ENCODE results near the gene JARID2. TPM values are rescaled to one million over a fixed set of nuclear protein-coding genes. Genes with fewer than 3 reads are reported as not detected.

The JARID2 gene
- total RNA-seq, 6 experiments from 2014 or later = 2.5 to 3.9 (median 3.0) TPM

- DNase-seq (no peak), ATAC-seq (no peak)
- Histone ChIP-seq H3K9me3 (no peaks in the 10 kb centered on the region), H3K27ac (no peak overlapping the region), H3K36me3 (no peaks in the 10 kb centered on the region), H3K4me3 (no peak overlapping the region), H3K27me3 (no peaks in the 10 kb centered on the region), H3K4me1 (peaks cover 0 to 3% (median under 1%) of the 10 kb centered on the region in 4 donors)
- no peak for TF ChIP-seq POLR2A (IDR thresholded peaks at IDR 0.05)
- TF ChIP-seq CTCF (IDR thresholded peaks at IDR 0.05) = no peak
- intact Hi-C loops (cut with DNase I) = no loop called here
Observed at GRCh38 chr6:15316754-15317153, 70.9 kb downstream of the JARID2 start.

- Histone ChIP-seq H3K4me3 (no peak overlapping the region), H3K27ac (no peak overlapping the region), H3K9me3 (no peaks in the 10 kb centered on the region), H3K4me1 (peaks cover 0 to 5% (median 0%) of the 10 kb centered on the region in 4 donors), H3K27me3 (no peaks in the 10 kb centered on the region), H3K36me3 (no peaks in the 10 kb centered on the region)
- ATAC-seq (no peak), DNase-seq (no peak)
- WGBS (ENCODE audit: insufficient coverage, low coverage, low lambda C conversion rate, missing lambda C conversion rate) = 90% methylated on average over 3 of the region's 4 CpGs
- intact Hi-C loops (cut with DNase I) = no loop called here
- no peak for TF ChIP-seq CTCF (IDR thresholded peaks at IDR 0.05)
- TF ChIP-seq POLR2A (IDR thresholded peaks at IDR 0.05) = no peak
Observed at GRCh38 chr6:15317251-15317650, 71.4 kb downstream of the JARID2 start.

GRCh38 chr6:15317934-15318902 is 72.3 kb downstream of the JARID2 start:
- Histone ChIP-seq H3K4me3 (no peak overlapping the region), H3K36me3 (no peaks in the 10 kb centered on the region), H3K4me1 (peaks cover 0 to 7% (median 0%) of the 10 kb centered on the region in 4 donors), H3K9me3 (no peaks in the 10 kb centered on the region), H3K27ac (no peak overlapping the region), H3K27me3 (no peaks in the 10 kb centered on the region)
- ATAC-seq (peak in 1 of 4 donors; percentile 23), DNase-seq (no peak)
- intact Hi-C loops (cut with DNase I) = no loop called here
- no peak for TF ChIP-seq POLR2A (IDR thresholded peaks at IDR 0.05)
- no peak for TF ChIP-seq CTCF (IDR thresholded peaks at IDR 0.05)
- 75% methylated on average over 9 of the region's 9 CpGs for WGBS (ENCODE audit: insufficient coverage, low coverage, low lambda C conversion rate, missing lambda C conversion rate)

- Histone ChIP-seq H3K4me3 (no peak overlapping the region), H3K9me3 (no peaks in the 10 kb centered on the region), H3K36me3 (no peaks in the 10 kb centered on the region), H3K27ac (no peak overlapping the region), H3K4me1 (peaks cover 0 to 10% (median 0%) of the 10 kb centered on the region in 4 donors), H3K27me3 (no peaks in the 10 kb centered on the region)
- no peak for TF ChIP-seq POLR2A (IDR thresholded peaks at IDR 0.05)
- no peak for TF ChIP-seq CTCF (IDR thresholded peaks at IDR 0.05)
- ATAC-seq (no peak), DNase-seq (no peak)
- intact Hi-C loops (cut with DNase I) = no loop called here
- WGBS (ENCODE audit: insufficient coverage, low coverage, low lambda C conversion rate, missing lambda C conversion rate) = 86% methylated on average over 3 of the region's 3 CpGs
Observed at GRCh38 chr6:15319677-15320076, 73.8 kb downstream of the JARID2 start.
